K562 (cell line): ENCODE data around the gene CD2. TPM values are rescaled to one million over a fixed set of nuclear protein-coding genes. Genes with fewer than 3 reads are reported as not detected.
A peak's percentile ranks its signal among the peaks of the same experiment; 100 is the strongest.

Experiments
- CC2D1A ChIP-seq: fragments of 450-650 bp; IDR thresholded peaks from 2 replicates; pipeline ENCODE4 v1.6.1; 2017; ENCODE audit warnings: mild to moderate bottlenecking
- DDX20 ChIP-seq: fragments of 450-650 bp; IDR thresholded peaks from 2 replicates; pipeline ENCODE4 v1.6.1; 2016; ENCODE audit warnings: missing genetic modification characterization, low read depth, mild to moderate bottlenecking, missing compliant biosample characterization, moderate library complexity
- DMBX1 ChIP-seq: fragments of 250-450 bp; sonication (Bioruptor Pico); IDR thresholded peaks from 2 replicates; pipeline ENCODE4 v1.8.0; 2022; ENCODE audit warnings: inconsistent platforms, mild to moderate bottlenecking, moderate library complexity, borderline replicate concordance
- FOXA1 ChIP-seq: fragments of 450-650 bp; IDR thresholded peaks from 2 replicates; pipeline ENCODE4 v1.6.1; 2016; ENCODE audit warnings: mild to moderate bottlenecking, borderline replicate concordance
- HCFC1 ChIP-seq: IDR thresholded peaks from 2 replicates; pipeline ENCODE4 v1.6.1; 2012; ENCODE audit warnings: low read depth, low read length, improper control_type of control experiment
- HMG20A ChIP-seq: fragments of 450-650 bp; formaldehyde crosslinking; conservative IDR thresholded peaks from 2 replicates; pipeline ENCODE4 v1.4.0; 2020; ENCODE audit warnings: mild to moderate bottlenecking, mixed read lengths
- HSF4 ChIP-seq: fragments of 250-450 bp; sonication (Bioruptor Pico); IDR thresholded peaks from 2 replicates; pipeline ENCODE4 v2.1.2; 2022; ENCODE audit warnings: mild to moderate bottlenecking, moderate library complexity, borderline replicate concordance
- RAD21 ChIP-seq, 2 experiments: fragments of 250-450 bp in 1 of 2; fragments of 450-650 bp in 1 of 2; sonication (Bioruptor Pico) in 1 of 2; formaldehyde crosslinking in 1 of 2; IDR thresholded peaks in 1 of 2; conservative IDR thresholded peaks in 1 of 2; 2 replicates each; pipeline versions ENCODE4 v1.4.0 to v1.8.0; 2020 to 2022; ENCODE audit warnings: mild to moderate bottlenecking in 2 of 2, moderate library complexity in 1 of 2
- ZNF24 ChIP-seq: fragments of 450-650 bp; IDR thresholded peaks from 2 replicates; pipeline ENCODE4 v1.6.1; 2016
- polyA plus RNA-seq, 8 experiments: library from polyadenylated mRNA; depleted of rRNA in 4 of 8; stranded (reverse) in 5 of 8; unstranded in 3 of 8; fragments of >200 nt; fragmentation: Nextera tagmentation in 2 of 8; fragmentation: Illumina TruSeq in 1 of 8; extraction: Ambion mirVana in 2 of 8; extraction: Trizol in 1 of 8; gene quantifications; 2 replicates each; pipeline versions ENCODE4 v1.2.1 to v1.2.3, GENCODE V29; 2011 to 2014; ENCODE audit warnings: inconsistent platforms in 1 of 8, missing spikeins in 1 of 8
- total RNA-seq, 7 experiments: library from RNA; depleted of rRNA in 6 of 7; stranded (reverse); fragments of >200 nt in 6 of 7; fragmentation: Illumina TruSeq in 2 of 7; extraction: Trizol in 2 of 7; gene quantifications; 2 replicates each; pipeline versions ENCODE4 v1.2.1 to v1.2.3, GENCODE V29; 2011 to 2021; ENCODE audit warnings: low replicate concordance in 1 of 7
- TF ChIP-seq, protein P1 (sequence below): fragments of 450-650 bp; IDR thresholded peaks from 2 replicates; pipeline ENCODE4 v1.7.1; 2018; ENCODE audit warnings: mild to moderate bottlenecking, low read depth; ENCODE audit not compliant: partially characterized antibody
- TF ChIP-seq, protein P2 (sequence below), 2 experiments: fragments of 450-650 bp; IDR thresholded peaks; 2 replicates each; pipeline ENCODE4 v1.6.1; 2016
- TF ChIP-seq, protein P3 (sequence below): sonication (generic); formaldehyde crosslinking; IDR thresholded peaks from 2 replicates; pipeline ENCODE4 v1.8.0; 2022; ENCODE audit warnings: missing genetic modification reagents, mild to moderate bottlenecking, borderline replicate concordance
- TF ChIP-seq, protein P4 (sequence below): fragments of 450-650 bp; conservative IDR thresholded peaks from 2 replicates; pipeline ENCODE4 v1.6.1; 2016; ENCODE audit warnings: missing genetic modification characterization, low read depth, mild to moderate bottlenecking, missing compliant biosample characterization, moderate library complexity

Gene CD2
- total and polyA plus RNA-seq, 9 of the 15 experiments (the other 6 are each of a cell fraction or from before 2014, with no cell fraction given): 0.07 to 0.16 TPM; not detected in 7

DNA sequence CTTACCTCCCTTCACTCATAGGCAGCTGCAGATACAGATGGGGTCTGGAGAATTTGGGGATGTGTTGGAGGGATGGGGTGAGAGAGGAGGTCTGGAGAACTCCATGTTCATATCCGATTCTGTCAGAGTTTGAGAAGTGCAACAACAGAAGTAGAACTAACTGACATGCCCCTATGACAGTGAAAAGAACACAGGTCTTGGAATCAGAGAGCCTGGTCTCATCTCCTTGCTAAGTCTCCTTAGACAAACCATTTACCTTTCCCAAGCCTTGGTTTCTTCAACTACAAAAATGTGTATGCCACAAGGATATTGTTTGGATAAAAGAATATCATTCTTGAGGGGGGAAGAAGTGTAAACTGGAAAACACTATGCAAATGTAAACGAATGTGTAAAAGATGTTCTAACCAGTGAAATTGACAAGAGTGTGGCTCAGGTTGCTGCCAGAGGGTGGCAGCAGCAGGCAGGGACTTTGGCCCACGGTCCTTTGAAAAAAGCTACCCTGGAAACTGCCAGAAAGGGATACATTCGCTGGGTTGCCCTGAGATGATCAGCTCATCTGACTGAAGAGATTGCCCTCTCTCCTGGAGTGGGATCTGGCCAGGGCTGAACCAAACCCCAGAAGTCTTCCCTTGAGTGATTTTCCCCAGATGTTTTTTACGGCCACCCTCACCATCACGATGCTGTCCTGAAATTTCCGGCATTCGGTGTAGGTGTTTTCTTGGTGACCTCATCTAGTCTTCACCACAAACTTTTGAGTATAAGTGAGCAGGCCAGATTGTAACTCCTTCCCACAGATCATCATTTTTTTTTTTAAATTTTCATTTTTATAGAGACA, 17.0 kb upstream of the CD2 start (continued):
- TF ChIP-seq, protein P1, sequence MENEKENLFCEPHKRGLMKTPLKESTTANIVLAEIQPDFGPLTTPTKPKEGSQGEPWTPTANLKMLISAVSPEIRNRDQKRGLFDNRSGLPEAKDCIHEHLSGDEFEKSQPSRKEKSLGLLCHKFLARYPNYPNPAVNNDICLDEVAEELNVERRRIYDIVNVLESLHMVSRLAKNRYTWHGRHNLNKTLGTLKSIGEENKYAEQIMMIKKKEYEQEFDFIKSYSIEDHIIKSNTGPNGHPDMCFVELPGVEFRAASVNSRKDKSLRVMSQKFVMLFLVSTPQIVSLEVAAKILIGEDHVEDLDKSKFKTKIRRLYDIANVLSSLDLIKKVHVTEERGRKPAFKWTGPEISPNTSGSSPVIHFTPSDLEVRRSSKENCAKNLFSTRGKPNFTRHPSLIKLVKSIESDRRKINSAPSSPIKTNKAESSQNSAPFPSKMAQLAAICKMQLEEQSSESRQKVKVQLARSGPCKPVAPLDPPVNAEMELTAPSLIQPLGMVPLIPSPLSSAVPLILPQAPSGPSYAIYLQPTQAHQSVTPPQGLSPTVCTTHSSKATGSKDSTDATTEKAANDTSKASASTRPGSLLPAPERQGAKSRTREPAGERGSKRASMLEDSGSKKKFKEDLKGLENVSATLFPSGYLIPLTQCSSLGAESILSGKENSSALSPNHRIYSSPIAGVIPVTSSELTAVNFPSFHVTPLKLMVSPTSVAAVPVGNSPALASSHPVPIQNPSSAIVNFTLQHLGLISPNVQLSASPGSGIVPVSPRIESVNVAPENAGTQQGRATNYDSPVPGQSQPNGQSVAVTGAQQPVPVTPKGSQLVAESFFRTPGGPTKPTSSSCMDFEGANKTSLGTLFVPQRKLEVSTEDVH: peak; percentile 50
- TF ChIP-seq HCFC1 (no peak), DDX20 (no peak), RAD21 (CRISPR knock-in tag; conservative IDR thresholded peaks at IDR 0.05 in 1 of 2, IDR thresholded peaks at IDR 0.05 in 1 of 2) (peak; percentile 99), ZNF24 (0 out of 2 replicates have a peak, but pooled peaks have one; percentile 21), HSF4 (CRISPR knock-in tag) (no peak), CC2D1A (peak; percentile 72), HMG20A (no peak), FOXA1 (no peak), DMBX1 (0 out of 2 replicates have a peak, but pooled peaks have one; percentile 33)
- TF ChIP-seq, protein P2, sequence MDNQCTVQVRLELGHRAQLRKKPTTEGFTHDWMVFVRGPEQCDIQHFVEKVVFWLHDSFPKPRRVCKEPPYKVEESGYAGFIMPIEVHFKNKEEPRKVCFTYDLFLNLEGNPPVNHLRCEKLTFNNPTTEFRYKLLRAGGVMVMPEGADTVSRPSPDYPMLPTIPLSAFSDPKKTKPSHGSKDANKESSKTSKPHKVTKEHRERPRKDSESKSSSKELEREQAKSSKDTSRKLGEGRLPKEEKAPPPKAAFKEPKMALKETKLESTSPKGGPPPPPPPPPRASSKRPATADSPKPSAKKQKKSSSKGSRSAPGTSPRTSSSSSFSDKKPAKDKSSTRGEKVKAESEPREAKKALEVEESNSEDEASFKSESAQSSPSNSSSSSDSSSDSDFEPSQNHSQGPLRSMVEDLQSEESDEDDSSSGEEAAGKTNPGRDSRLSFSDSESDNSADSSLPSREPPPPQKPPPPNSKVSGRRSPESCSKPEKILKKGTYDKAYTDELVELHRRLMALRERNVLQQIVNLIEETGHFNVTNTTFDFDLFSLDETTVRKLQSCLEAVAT (IDR thresholded peaks at IDR 0.05): no peak
- TF ChIP-seq, protein P3, sequence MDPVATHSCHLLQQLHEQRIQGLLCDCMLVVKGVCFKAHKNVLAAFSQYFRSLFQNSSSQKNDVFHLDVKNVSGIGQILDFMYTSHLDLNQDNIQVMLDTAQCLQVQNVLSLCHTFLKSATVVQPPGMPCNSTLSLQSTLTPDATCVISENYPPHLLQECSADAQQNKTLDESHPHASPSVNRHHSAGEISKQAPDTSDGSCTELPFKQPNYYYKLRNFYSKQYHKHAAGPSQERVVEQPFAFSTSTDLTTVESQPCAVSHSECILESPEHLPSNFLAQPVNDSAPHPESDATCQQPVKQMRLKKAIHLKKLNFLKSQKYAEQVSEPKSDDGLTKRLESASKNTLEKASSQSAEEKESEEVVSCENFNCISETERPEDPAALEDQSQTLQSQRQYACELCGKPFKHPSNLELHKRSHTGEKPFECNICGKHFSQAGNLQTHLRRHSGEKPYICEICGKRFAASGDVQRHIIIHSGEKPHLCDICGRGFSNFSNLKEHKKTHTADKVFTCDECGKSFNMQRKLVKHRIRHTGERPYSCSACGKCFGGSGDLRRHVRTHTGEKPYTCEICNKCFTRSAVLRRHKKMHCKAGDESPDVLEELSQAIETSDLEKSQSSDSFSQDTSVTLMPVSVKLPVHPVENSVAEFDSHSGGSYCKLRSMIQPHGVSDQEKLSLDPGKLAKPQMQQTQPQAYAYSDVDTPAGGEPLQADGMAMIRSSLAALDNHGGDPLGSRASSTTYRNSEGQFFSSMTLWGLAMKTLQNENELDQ: no peak
- TF ChIP-seq, protein P4, sequence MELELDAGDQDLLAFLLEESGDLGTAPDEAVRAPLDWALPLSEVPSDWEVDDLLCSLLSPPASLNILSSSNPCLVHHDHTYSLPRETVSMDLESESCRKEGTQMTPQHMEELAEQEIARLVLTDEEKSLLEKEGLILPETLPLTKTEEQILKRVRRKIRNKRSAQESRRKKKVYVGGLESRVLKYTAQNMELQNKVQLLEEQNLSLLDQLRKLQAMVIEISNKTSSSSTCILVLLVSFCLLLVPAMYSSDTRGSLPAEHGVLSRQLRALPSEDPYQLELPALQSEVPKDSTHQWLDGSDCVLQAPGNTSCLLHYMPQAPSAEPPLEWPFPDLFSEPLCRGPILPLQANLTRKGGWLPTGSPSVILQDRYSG (tag): no peak
